GM21619 (cell line): ENCODE measurements around the gene BRIP1.
"Not testable (repeated sequence)": the region's sequence is repeated elsewhere in the genome, so short reads cannot be mapped to it uniquely, and the experiment has no call there.

Source experiments
- ATAC-seq: cut with Tn5 transposase; IDR thresholded peaks from one replicate; pipeline ENCODE4 v1.9.1; 2021; ENCODE audit not compliant: unreplicated experiment

Gene BRIP1

DNA sequence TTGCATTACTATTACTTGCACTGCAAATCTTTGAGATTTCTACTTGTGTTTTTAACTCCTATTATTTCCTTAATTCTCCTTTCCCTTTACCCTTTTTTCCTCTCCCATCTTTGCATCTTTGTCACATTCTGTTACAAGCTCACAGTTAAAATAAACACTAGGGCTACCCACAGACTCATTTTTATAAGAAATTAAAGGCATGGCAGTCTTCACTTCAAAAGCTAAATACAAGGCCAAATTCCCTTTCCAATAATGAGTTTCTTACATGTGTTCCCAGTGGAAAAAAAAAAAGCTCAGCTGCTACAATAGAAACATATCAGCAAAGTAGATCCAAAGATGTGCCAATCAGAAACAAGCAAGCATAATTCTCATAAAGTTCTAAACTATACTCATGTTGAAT is 3.7 kb upstream of the BRIP1 start:
- ATAC-seq, result no peak

DNA sequence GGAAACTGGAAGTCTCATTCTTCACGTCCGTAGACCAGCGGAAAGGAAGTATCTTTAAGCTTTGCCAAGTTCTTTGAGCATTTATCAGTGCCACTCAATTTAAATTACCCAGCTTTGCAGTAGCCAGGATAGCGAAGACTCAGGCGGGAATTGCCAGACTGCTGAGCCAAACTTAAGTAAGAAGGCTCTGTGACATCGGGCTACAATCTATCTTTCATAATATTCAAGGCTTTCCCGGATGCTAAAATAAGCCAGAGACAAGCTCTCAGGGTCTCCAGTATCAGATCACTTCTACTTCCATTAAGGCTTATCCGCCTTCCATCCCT is 436 bp upstream of the BRIP1 start:
- peak; percentile 15 for ATAC-seq

DNA sequence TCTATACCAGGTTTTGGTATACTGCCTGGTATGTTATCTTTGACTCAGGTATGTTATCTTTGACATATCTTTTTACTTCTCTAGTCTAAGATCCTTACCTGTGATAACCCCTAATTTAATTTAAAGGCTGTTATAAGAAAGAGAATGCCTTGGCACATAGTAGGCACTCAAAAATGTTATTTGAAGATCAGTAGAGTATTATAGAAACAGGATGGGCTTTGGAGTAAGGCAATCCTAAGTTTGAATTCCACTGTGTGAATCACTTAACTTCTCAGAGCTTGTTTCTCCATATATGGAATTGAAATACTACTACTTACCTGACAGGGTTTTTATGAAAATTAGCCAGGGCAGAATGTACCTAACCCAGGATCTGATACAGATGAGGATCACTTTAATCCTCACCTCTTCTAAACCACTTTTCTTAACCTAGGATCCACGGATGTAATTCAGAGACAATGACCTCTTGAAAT is 1.2 kb downstream of the BRIP1 start:
- no peak for ATAC-seq

DNA sequence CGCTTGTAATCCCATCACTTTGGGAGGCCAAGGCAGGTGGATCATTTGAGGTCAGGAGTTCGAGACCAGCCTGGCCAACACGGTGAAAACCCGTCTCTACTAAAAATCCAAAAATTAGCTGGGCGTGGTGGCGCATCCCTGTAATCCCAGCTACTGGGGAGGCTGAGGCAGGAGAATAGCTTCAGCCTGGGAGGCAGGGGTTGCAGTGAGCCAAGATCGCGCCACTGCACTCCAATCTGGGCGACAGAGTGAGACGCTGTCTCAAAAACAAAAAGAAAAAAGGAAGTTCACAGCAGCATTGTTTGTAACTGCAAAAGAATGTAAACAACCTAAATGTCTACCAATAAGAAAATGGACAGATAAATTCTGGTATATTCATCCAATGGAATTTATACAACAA is 2.9 kb downstream of the BRIP1 start:
- ATAC-seq, result not testable (repeated sequence)

DNA sequence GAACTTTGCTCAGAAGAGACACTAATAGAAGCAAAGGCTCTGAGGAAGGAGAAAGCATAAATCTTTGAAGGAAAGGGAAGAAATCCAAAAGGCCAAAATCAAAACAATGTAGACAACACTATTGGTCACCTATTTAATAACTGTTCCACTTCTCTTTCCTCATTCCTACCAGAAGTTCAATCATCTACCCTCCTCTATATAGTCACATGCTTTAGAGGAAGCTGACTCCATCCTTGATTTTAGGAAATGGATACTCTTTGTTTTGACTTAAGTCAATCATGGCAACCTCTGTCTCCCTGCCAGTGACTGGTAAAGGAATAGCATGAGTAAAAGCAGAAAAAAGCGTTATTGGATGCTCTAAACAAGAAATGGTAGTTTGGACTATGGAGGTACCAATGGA is 7.3 kb downstream of the BRIP1 start:
- no peak for ATAC-seq

DNA sequence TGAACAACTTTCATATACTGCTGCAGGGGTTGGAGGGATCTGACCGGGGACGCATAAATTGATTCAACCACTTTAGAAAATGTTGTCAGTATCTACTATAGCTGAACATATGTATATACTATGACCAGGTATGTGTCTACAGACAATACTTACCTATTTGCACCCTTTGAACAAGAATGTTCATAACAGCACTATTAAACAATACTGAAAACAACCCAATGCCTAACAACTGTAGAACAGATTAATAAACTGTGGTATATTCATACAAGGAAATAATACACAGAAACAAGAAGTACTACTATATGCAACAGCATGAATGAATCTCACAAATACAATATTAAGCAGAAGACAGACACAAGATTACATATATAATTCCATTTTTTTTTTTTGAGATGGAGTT is 10.5 kb downstream of the BRIP1 start:
- ATAC-seq, result no peak

DNA sequence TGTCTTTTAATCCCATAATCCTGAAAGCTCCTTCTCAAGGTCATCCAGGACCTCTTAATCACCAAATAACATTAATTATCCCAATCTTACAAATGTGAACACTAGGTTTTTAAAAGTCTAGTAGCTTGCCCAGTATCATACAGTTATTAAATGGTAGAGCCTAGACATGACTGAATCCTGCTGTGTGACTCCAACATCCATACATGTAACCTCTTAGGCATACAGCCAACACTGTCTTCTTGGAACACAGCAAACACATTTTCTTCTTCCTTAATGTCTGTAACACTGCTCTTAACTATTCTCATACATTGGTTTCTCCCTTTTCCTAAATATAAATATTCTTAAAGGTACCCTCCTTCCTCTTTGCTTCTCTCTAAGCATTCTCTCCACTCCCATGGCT is 13.7 kb downstream of the BRIP1 start:
- no peak for ATAC-seq

DNA sequence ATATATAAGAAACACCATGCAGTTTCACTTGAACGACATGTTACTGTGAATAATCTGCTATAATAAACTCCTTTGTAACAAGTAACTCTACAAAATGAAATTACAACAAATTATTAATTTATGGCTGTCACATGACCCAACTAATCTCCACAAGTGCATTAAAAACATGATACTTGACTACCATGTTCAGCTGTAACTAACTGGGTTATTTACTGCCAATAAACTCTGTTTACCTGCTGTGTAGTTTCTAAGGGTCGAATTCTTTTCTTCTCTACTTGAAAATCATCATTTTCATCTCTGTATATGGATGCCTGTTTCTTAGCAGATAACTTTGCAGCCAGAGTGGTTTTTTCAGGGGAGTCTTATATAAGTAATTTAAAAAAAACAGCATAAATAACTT is 14.4 kb downstream of the BRIP1 start:
- ATAC-seq, result no peak

DNA sequence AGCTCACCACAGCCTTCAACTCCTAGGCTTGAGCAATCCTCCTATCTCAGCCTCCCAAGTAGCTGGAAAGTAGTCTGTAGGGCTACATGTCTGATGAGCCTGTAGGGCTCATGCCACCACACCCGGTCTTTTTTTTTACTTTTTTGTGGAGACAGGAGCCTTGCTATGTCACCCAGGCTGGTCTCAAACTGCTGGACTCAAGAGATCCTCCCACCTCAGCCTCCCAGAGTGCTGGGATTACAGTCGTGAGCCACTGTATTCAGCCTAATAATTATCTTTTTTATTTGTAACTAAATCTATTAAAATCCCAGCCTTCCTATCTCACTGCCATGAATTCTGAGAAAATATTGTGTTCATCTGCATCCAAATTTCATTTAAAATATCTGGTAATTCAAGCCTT is 15.1 kb downstream of the BRIP1 start:
- no peak for ATAC-seq

DNA sequence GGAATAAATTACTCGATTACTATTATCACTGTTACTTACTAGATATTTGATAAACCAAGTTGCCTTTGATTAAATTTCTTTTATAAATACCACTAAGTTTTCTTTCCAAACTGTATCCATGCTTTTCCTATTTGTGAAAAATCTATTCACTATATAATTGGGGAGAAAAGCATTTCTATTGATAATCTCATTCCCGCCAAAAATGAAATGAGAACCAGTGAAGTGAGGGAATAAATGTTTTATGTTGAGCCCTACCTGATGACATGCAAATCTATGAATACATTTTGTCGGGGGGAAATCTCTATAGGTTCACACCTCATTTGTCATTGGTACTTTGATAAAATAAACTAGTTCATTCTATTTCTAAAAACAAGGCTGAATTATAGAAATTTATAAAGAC is 15.7 kb downstream of the BRIP1 start:
- no peak for ATAC-seq

DNA sequence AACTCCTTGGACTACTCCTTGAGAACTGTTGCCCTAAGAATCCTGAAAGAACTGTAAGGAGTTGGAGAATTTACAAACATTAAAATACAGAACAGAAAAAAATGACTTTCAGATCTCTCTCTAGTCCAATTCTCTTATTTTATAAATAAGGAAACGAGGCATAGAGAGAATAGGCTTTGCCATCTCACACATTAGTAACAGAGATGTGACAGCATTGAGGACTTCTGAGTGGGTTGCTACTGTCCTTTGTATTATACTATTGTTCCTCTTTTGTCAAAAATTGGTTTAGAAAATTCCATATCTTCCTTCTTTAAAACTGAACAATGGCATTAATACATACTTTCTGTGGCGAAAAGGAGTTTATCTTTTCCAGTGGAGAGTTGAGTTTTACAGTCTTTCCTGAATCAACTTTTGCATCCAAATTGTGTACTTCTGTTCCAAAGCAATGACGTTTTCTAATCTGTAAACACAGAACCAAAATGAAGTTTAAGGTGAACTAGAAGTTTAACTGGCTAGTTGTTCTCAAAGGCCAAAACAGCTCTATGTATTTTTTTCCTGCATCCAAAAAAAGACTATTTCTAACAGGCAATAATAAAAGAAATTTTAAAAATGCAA is 16.5 kb downstream of the BRIP1 start:
- ATAC-seq, result no peak

DNA sequence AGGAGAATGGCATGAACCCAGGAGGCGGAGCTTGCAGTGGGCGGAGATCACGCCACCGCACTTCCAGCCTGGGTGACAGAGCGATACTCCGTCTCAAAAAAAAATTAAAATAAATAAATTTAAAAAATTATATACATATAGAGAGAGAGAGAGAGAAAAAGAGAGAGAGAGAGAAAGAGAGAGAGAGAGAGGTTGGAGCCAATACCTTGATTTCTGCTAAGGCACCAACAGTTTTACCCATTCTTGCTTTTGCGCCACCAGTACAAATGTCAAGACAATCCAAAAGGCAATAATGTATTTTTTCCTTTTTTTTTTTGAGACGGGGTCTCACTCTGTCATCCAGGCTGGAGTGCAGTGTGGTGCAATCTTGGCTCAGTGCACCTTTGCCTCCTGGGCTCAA is 17.2 kb downstream of the BRIP1 start:
- no peak for ATAC-seq

DNA sequence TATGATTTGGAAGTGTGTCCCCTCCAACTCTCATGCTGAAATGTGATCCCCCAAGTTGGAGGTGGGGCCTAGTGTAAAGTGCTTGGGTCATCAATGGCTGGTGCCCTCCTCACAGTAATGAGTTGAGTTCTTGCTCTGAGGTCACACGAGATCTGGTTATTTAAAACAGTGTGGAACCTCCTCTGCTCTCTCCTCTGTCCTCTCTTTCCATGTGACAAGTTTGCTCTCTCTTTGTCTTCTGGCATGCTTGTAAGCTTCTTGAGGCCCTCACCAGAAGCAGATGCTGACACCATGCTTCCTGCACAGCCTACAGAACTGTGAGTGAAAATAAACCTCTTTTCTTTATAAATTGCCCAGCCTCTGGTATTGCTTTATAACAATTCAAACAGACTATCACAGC is 19.9 kb downstream of the BRIP1 start:
- no peak for ATAC-seq

DNA sequence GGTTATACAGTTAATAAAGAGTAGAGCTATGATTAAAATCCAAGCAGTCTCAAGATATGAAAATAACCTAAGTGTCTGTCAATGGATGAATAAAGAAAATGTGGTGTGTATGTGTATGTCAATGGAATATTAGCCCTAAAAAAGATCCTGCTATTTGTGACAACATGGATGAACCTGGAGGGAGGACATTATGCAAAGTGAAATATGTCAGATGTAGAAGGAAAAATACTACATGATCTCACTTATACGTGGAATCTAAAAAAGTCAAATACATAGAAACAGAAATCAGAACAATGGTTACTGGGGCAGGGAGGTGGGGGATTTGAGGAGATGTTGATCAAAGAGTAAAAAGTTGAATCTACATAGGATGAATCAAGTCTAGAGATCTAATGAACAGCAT is 20.4 kb downstream of the BRIP1 start:
- ATAC-seq, result no peak

DNA sequence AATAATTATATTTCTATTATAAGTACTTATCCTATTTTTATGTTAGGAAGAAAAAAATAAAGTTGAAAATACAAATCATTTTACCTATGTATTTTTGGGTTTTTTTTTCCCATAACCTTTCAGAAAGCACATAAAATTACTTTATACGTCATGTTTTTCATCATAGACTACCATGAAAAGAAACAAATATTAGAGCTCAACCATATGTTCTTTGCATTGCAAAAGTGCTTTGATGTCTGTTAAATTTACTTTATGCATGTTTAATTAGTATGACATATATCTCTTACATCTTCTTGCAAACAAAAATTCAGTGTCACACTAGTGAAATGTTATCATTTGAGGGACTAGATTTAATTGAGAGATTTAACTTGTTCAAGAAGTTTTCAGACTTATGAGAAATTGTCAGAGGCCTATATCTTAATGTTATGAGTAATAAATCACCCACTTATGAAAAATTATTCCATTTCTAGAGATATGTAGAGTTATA is 24.0 kb downstream of the BRIP1 start:
- no peak for ATAC-seq

DNA sequence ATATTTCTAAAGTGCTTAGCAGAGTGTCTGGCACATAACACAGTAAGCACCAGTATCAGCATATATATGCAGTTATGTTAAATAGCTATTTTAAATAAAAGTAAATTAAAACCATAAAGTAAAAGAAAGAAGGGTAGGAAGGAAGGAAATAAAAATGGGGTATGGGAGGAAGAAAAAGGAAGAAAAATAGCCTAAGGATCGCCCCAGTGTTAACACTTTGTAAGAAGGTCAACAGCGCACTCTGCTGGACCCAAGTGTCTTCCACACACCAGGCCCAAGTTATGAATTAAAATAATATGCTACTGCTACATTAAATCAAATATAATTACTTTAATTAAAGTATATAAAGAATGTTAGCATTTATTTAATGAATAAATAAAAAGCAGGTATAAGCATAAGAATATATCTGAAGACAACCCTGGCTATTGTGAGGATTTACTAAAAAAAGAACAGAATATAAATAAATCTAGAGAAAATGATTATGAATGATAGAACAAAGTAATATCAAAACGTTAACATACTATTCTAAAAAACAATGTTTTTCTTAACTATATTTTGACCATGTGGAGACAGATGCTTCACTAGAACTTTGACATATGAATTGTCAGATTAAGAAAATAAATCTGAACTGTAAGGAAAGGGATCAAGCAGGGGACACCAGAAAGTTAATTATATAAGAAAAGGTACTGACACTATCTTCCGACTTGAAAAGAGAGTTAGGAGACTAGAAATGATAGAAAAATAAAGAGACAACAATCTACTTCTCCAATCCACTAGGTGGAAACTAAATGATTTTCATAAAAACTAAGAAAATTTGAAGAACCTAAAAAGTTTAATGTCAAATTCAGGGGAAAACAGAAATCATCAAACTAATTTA is 25.9 kb downstream of the BRIP1 start:
- no peak for ATAC-seq

DNA sequence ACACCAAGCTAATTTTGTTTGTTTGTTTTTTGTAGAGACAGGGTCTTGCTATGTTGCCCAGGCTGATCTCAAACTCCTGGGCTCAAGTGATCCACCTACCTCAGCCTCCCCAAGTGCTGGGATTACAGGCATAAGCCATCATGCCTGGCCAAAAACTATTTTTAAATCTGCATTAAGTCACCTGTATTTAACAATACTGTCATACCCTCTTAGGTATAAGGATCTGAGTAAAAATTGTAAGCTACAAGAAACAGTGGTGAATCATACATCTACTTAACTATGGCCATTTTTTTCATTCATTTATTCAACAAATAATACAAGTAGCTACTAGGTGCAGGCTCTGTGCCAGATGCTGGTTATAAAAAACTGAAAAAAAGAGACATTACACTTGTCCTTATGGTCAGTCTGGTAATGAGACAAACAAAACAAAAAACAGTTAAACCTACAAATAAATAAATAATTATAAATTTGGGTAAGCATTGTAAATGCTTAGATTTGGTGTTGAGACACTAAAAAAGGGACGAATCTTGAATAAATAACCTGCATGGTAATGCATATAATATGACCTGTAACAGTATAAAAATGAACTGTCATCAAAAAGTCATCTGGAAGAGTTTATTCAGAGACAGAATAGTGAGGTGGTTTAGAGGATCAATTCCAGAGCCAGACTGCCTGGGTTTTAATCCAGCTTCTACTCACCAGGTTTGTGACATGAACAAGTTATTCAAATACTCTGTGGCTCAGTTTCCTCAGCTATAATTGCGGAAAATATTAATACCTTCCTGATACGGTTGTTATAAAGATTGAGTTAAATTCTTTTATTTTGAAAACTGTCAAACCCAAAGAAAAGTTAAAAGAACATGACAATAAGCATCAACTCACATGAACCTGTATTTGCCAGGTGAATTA is 26.8 kb downstream of the BRIP1 start:
- ATAC-seq, result no peak

DNA sequence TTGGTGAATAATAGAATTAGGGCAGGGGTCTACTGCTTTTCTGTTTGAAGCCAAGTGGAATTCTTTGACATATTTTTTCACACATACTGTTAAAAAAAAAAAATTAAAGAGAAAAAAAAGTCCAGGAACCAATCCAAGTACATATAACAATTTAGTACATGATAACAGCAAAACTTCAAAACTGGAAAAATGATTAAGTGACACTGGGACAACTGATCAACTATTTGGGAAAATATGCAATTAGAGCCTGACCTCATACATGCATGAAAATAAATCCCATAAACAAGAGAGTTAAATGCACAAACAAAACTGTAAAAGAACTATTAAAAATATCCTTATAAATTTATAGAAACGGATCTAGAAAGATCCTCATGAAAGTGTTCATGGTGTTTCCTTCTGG is 27.7 kb downstream of the BRIP1 start:
- no peak for ATAC-seq

DNA sequence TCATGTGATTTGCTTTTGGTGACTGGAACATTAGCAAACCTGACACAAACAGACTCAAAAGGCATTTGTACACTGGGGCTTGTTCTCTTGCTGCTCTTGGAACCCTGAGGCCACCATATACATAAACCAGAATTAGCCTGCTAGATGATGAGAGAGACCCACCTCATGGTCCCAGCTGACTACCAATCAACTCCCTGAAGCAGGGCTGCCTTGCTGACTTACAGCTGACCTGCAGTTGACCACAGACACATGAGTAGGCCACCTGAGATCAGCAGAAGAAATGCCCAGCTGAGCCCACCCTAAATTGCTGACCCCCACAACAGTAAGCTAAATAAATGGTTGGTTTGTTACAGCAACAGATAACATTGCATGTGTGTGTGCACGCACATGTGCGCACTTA is 28.7 kb downstream of the BRIP1 start:
- ATAC-seq, result no peak

DNA sequence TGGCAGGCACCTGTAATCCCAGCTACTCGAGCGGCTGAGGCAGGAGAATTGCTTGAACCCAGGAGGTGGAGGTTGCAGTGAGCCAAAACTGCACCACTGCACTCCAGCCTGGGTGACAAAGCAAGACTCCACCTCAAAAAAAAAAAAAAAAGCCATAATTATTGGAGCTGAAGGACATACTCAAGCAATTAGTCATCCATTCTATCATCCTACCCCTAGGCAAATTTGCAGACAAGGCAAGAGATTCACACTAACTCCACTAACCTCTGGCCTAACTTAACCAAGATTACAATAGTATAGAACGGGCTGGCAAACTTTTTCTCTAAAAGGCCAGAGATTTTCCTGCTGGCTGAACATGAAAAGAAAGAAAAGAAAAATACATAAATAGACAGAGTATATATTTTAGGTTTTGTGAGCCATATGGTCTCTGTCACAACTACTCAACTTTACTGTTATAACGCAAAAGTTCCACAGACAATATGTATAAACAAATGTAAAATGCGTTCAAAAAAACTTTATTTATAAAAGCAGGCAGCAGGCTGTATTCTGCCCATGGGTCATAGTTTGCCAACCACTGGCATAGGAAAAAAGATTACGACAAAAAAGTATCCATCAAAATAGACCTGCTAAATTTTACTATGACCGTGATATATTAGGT is 29.7 kb downstream of the BRIP1 start:
- no peak for ATAC-seq

DNA sequence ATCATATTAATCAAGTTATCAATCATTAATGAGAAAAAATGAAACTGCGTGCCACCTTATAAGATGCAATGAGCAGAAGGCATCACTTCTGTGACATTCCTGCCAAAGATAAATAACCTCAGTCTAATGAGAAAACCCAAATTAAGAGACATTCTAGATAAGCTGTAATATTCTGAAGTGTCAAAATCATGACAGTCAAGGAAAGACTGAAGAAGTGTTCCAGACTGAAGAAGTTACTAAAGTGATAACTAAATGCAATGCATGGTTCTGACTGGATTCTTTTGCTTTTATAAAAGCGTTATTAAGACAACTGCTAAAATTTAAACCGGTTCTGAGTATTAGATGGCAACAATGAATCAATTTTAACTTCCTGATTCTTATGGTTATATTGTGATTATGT is 30.9 kb downstream of the BRIP1 start:
- no peak for ATAC-seq
